Tibial nerve (tissue), 4 donors: ENCODE data around the gene RANBP9. TPM values are rescaled to one million over a fixed set of nuclear protein-coding genes. Genes with fewer than 3 reads are reported as not detected.
A peak's percentile ranks its signal among the peaks of the same experiment; 100 is the strongest.

ENCODE experiments used
- DNase-seq, 2 donors: peaks; one replicate each; pipeline ENCODE4 v3.0.0-alpha.2; 2019; ENCODE audit warnings: low spot score in 2 of 2
- H3K27ac ChIP-seq, 4 donors: fragments of 200-600 bp; sonication (generic) in 3 of 4; one replicate each; pipeline ENCODE4 v1.5.1; 2017 to 2019; ENCODE audit warnings: mild to moderate bottlenecking in 1 of 4
- H3K27me3 ChIP-seq, 2 donors: fragments of 200-600 bp; sonication (generic) in 1 of 2; one replicate each; pipeline versions ENCODE4 v1.5.1 to v1.6.0; 2017 to 2019
- H3K36me3 ChIP-seq, 3 donors: fragments of 200-600 bp; sonication (generic); one replicate each; pipeline ENCODE4 v1.5.1; 2018 to 2019
- H3K4me1 ChIP-seq, 4 donors: fragments of 200-600 bp; sonication (generic) in 3 of 4; one replicate each; pipeline ENCODE4 v1.5.1; 2017 to 2019
- H3K4me3 ChIP-seq, 4 donors: fragments of 200-600 bp; sonication (generic) in 3 of 4; one replicate each; pipeline ENCODE4 v1.5.1; 2017 to 2019; ENCODE audit warnings: mild to moderate bottlenecking in 1 of 4, moderate library complexity in 1 of 4
- H3K9me3 ChIP-seq, 4 donors: fragments of 200-600 bp; sonication (generic) in 3 of 4; one replicate each; pipeline ENCODE4 v1.5.1; 2017 to 2019
- CTCF ChIP-seq, 5 experiments: fragments of 200-600 bp in 3 of 5; fragments of 450-650 bp in 2 of 5; sonication (generic) in 3 of 5; IDR thresholded peaks; one replicate each; pipeline ENCODE4 v1.5.1; 2016 to 2019; ENCODE audit warnings: antibody characterized with exemption in 5 of 5, mild to moderate bottlenecking in 3 of 5, moderate library complexity in 2 of 5
- EP300 ChIP-seq, 2 donors: sonication (generic); formaldehyde crosslinking; IDR thresholded peaks; one replicate each; pipeline ENCODE4 v1.6.1; 2017; ENCODE audit warnings: antibody characterized with exemption in 2 of 2, mild to moderate bottlenecking in 1 of 2
- POLR2A ChIP-seq, 2 donors: fragments of 450-650 bp; IDR thresholded peaks; one replicate each; pipeline ENCODE4 v1.6.1; 2017; ENCODE audit warnings: antibody characterized with exemption in 2 of 2, mild to moderate bottlenecking in 2 of 2, moderate library complexity in 2 of 2
- WGBS, 2 donors: methylation state at CpG; one replicate each; pipeline ENCODE4 v1.1.5; 2018; 5-methylcytosine and 5-hydroxymethylcytosine counted together
- total RNA-seq, 4 donors: library from RNA; depleted of rRNA; stranded (reverse); fragments of >200 nt; gene quantifications; one replicate each; pipeline ENCODE4 v1.1.0, GENCODE V29; 2016

Gene RANBP9
- total RNA-seq, 4 donors from 2014 or later: 28.5 to 38.4 (median 37.7) TPM

GRCh38 chr6:13577926-13578325 lies 133.7 kb downstream of the RANBP9 start:
- peaks cover 0 to 25% (median 0%) of the 10 kb centered on the region in 3 donors for H3K36me3 ChIP-seq
- H3K4me3 ChIP-seq: no peak overlapping the region
- peaks cover 0 to 18% (median 3%) of the 10 kb centered on the region in 4 donors for H3K4me1 ChIP-seq
- TF ChIP-seq CTCF (IDR thresholded peaks at IDR 0.05) (no peak), EP300 (IDR thresholded peaks at IDR 0.05) (no peak), POLR2A (IDR thresholded peaks at IDR 0.05) (no peak)
- no peaks in the 10 kb centered on the region for H3K9me3 ChIP-seq
- DNase-seq: no peak
- H3K27ac ChIP-seq: no peak overlapping the region
- 93 to 95% methylated on average over 3 of the region's 3 CpGs for WGBS, 2 donors
- H3K27me3 ChIP-seq: no peaks in the 10 kb centered on the region

- no peak for DNase-seq
- Histone ChIP-seq H3K27ac (peak overlapping the region in 2 of 4 donors; percentile 98), H3K9me3 (no peaks in the 10 kb centered on the region), H3K4me3 (no peak overlapping the region), H3K36me3 (peaks cover 0 to 15% (median 0%) of the 10 kb centered on the region in 3 donors), H3K4me1 (peaks cover 0 to 18% (median 3%) of the 10 kb centered on the region in 4 donors), H3K27me3 (no peaks in the 10 kb centered on the region)
- 93 to 98% methylated on average over 3 of the region's 3 CpGs for WGBS, 2 donors
- TF ChIP-seq POLR2A (IDR thresholded peaks at IDR 0.05) (no peak), CTCF (IDR thresholded peaks at IDR 0.05) (no peak), EP300 (IDR thresholded peaks at IDR 0.05) (no peak)
These were observed 135.6 kb downstream of the RANBP9 start for GRCh38 chr6:13576017-13576416.

DNA sequence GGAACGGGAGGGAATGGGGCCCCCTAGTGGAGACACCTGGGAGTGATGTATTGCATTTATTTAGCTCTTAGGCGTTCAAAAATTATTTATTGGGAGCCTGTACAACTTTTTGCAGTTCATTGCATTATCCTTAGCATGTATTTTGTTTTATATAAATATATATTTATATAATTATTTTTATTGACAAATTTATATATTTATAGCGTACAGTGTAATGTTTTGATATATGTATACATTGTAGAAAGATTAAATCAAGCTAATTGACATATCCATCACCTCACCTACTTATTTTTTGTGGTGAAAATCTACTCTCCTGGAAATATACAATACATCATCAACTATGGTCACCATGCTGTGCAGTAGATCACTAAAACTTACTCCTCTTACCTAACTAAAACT lies 136.3 kb downstream of the RANBP9 start:
- Histone ChIP-seq H3K4me3 (peak overlapping the region; percentile 71 to 91 (median 84)), H3K9me3 (no peaks in the 10 kb centered on the region), H3K36me3 (peaks cover 0 to 8% (median 0%) of the 10 kb centered on the region in 3 donors), H3K4me1 (peaks cover 0 to 18% (median 3%) of the 10 kb centered on the region in 4 donors), H3K27me3 (no peaks in the 10 kb centered on the region), H3K27ac (peak overlapping the region; percentile 89 to 98 (median 97))
- WGBS, 2 donors: 28 to 31% methylated on average over 3 of the region's 3 CpGs
- no peak for TF ChIP-seq POLR2A (IDR thresholded peaks at IDR 0.05)
- peak in 3 of 5 experiments; percentile 57 to 79 (median 73) for TF ChIP-seq CTCF (IDR thresholded peaks at IDR 0.05)
- no peak for TF ChIP-seq EP300 (IDR thresholded peaks at IDR 0.05)
- DNase-seq: peak in 1 of 2 donors; percentile 67

DNA sequence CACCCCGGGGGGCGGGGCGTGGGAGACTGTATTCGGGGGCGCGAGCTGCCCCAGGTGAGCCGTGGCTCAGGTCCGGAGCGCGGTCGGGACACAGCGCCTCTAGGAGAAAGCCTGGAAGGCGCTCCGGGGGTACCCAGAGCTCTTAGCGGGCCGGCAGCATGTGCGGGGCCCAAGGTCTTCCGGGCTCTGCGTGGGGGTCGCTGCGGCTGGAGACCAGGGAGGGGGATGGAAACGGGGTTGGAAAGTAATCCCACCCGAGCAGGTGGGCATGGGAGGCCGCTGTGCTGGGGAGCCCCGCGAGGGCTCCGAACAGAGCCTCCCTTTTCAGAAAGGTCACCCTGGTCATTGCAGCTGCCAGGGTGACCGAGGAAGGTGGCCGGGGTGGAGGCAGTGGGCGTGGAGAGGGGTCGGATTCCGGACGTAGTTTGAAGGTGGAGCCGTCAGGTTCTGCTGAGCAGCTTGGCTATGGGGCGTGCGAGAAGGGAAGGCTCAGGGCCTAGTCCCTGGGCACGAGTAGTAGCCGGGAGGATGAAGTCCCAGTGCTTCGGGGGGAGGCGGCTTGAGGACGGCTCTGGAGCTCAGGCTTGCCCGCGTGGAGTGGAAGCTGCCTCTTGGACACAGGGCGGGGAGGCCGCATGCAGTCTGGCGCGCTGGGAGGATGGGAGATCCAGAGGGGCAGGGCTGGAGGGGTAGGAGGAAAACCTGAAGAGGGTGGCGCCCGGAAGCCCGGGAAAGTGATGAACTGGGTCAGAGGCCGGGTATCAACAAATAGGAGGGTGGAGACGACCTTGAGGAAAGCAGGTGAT lies 136.9 kb downstream of the RANBP9 start, which contains the start of gene SIRT5:
SIRT5 (plus strand) TSS at position 31 of the 806 bp plus-strand sequence. CDS start 9,510 bp downstream, outside the sequence.
- H3K27me3 ChIP-seq: no peaks in the 10 kb centered on the region
- peaks cover 0 to 2% (median 0%) of the 10 kb centered on the region in 3 donors for H3K36me3 ChIP-seq
- peaks cover 0 to 18% (median 3%) of the 10 kb centered on the region in 4 donors for H3K4me1 ChIP-seq
- H3K27ac ChIP-seq: peak within 1 kb of the TSS; percentile 89 to 98 (median 97)
- WGBS, 2 donors: 0 to 1% methylated on average over 29 to 30 of the region's 52 CpGs
- H3K9me3 ChIP-seq: no peaks in the 10 kb centered on the region
- DNase-seq: peak; percentile 46 to 47
- TF ChIP-seq EP300 (IDR thresholded peaks at IDR 0.05): peak in 1 of 2 donors; percentile 76
- TF ChIP-seq CTCF (IDR thresholded peaks at IDR 0.05): peak in 2 of 5 experiments; percentile 65
- peak in 1 of 2 donors; percentile 69 for TF ChIP-seq POLR2A (IDR thresholded peaks at IDR 0.05)
- peak within 1 kb of the TSS; percentile 71 to 91 (median 84) for H3K4me3 ChIP-seq

DNA sequence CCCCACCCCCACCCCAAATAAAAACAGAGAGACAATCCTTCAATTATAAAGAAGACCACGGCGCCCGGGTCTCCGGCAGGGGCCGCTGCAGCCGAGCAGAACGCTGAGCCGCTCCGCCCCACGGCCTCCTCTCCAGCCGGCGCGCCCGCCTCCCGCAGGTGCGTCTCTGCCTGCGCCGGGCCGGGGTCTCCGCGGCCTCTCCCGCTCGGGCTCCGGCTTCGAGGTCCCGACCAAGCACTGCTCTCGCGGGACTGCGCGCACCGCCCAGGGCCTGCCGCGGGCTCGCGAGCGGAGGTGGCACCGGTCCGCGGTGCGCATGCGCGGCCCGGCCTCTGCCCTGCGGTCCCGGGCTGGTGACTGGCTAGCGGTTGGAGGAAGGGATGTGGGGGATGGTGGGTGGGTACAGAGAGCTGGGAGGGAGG lies 137.5 kb downstream of the RANBP9 start:
- Histone ChIP-seq H3K36me3 (no peaks in the 10 kb centered on the region), H3K4me3 (peak overlapping the region; percentile 71 to 91 (median 84)), H3K4me1 (peaks cover 0 to 18% (median 3%) of the 10 kb centered on the region in 4 donors), H3K27ac (peak overlapping the region; percentile 89 to 98 (median 97)), H3K9me3 (no peaks in the 10 kb centered on the region), H3K27me3 (no peaks in the 10 kb centered on the region)
- DNase-seq: peak; percentile 79 to 80
- 0 to 3% methylated on average over 7 to 42 of the region's 46 CpGs for WGBS, 2 donors
- TF ChIP-seq POLR2A (IDR thresholded peaks at IDR 0.05) (peak in 1 of 2 donors; percentile 14), EP300 (IDR thresholded peaks at IDR 0.05) (no peak), CTCF (IDR thresholded peaks at IDR 0.05) (peak; percentile 49 to 88 (median 75))
